OCI-LY7 (cell line): ENCODE results near the gene JAML. TPM values are rescaled to one million over a fixed set of nuclear protein-coding genes. Genes with fewer than 3 reads are reported as not detected.

Source experiments
- BruUV-seq: library from RNA; stranded (reverse); fragments of 400-500 nt; replicated peaks from 2 replicates; lab custom pipeline; 2021; lab: Mats Ljungman, UMichigan
- CTCF ChIA-PET: fragments of 300-600 bp; sonication (Branson Sonifier 250); formaldehyde crosslinking; loops from one replicate; lab custom pipeline; 2022; ENCODE audit warnings: antibody characterized with exemption; ENCODE audit not compliant: unreplicated experiment; lab: Charles Lee
- POLR2A ChIA-PET: fragments of 300-600 bp; sonication (Branson Sonifier 250); formaldehyde crosslinking; loops from one replicate; lab custom pipeline; 2022; ENCODE audit warnings: antibody characterized with exemption; lab: Charles Lee
- DNase-seq: peaks from one replicate; pipeline ENCODE4 v3.0.0-alpha.2; 2015; ENCODE audit warnings: low spot score
- H2AFZ ChIP-seq: fragments of 200-600 bp; sonication (generic), shearing (Covaris generic); 2 replicates; pipeline ENCODE4 v1.6.1; 2014; ENCODE audit warnings: mild to moderate bottlenecking, antibody characterized with exemption, low read length, moderate library complexity
- H3K27ac ChIP-seq: fragments of 200-600 bp; sonication (generic); 2 replicates; pipeline ENCODE4 v1.5.1; 2014; ENCODE audit warnings: mixed run types, low read depth, mild to moderate bottlenecking, moderate library complexity, low read length, inconsistent platforms; ENCODE audit not compliant: poor library complexity, severe bottlenecking
- H3K36me3 ChIP-seq: fragments of 200-600 bp; sonication (generic); 2 replicates; pipeline ENCODE4 v1.6.1; 2014; ENCODE audit warnings: mild to moderate bottlenecking, antibody characterized with exemption, low read length, moderate library complexity, mixed read lengths; ENCODE audit not compliant: insufficient read depth
- H3K4me1 ChIP-seq: fragments of 200-600 bp; sonication (generic); 2 replicates; pipeline ENCODE4 v1.5.1; 2014; ENCODE audit warnings: mild to moderate bottlenecking, low read length; ENCODE audit not compliant: insufficient read depth, poor library complexity, severe bottlenecking
- H3K4me2 ChIP-seq: fragments of 200-600 bp; sonication (generic); 2 replicates; pipeline ENCODE4 v1.6.1; 2014; ENCODE audit warnings: mild to moderate bottlenecking, low read length
- H3K4me3 ChIP-seq: fragments of 200-600 bp; sonication (generic); 2 replicates; pipeline ENCODE4 v1.5.1; 2014; ENCODE audit warnings: mild to moderate bottlenecking, low read depth, low read length; ENCODE audit not compliant: poor library complexity, severe bottlenecking
- H3K79me2 ChIP-seq: fragments of 200-600 bp; sonication (generic); 2 replicates; pipeline ENCODE4 v1.6.1; 2016; ENCODE audit warnings: low read depth, mild to moderate bottlenecking, low read length, moderate library complexity, mixed read lengths; ENCODE audit not compliant: insufficient read depth
- H3K9me2 ChIP-seq: fragments of 200-600 bp; sonication (generic); 2 replicates; pipeline ENCODE4 v1.6.1; 2016; ENCODE audit warnings: mild to moderate bottlenecking, low read length, mixed read lengths; ENCODE audit not compliant: insufficient read depth
- H3K9me3 ChIP-seq: fragments of 200-600 bp; sonication (generic); 2 replicates; pipeline ENCODE4 v1.6.1; 2014; ENCODE audit warnings: mild to moderate bottlenecking, mixed run types, low read length, mixed read lengths
- H4K20me1 ChIP-seq: fragments of 200-600 bp; sonication (generic); 2 replicates; pipeline ENCODE4 v1.6.1; 2014; ENCODE audit warnings: mild to moderate bottlenecking, antibody characterized with exemption, low read length, moderate library complexity, mixed read lengths; ENCODE audit not compliant: insufficient read depth
- CTCF ChIP-seq: fragments of 200-600 bp; sonication (generic); conservative IDR thresholded peaks from 2 replicates; pipeline ENCODE4 v1.5.1; 2014; ENCODE audit warnings: mild to moderate bottlenecking, antibody characterized with exemption, low read length, moderate library complexity, mixed read lengths
- EZH2phosphoT487 ChIP-seq: fragments of 200-600 bp; sonication (generic); IDR thresholded peaks from 2 replicates; pipeline ENCODE4 v1.6.1; 2018; ENCODE audit warnings: low read depth, borderline replicate concordance, mild to moderate bottlenecking, mixed run types, antibody characterized with exemption, low read length, moderate library complexity, mixed read lengths
- intact Hi-C: fragments of 100-400 bp; cut with micrococcal nuclease; formaldehyde crosslinking; loops from one replicate; pipeline ENCODE4 v1.10.0; 2022; ENCODE audit not compliant: unreplicated experiment
- total RNA-seq, 2 experiments: library from RNA; depleted of rRNA in 1 of 2; stranded (reverse); fragments of >200 nt in 1 of 2; shearing (Covaris generic) in 1 of 2; gene quantifications; 2 replicates each; pipeline ENCODE4 v1.2.3, GENCODE V29; 2014 to 2022

Gene JAML
- total RNA-seq, 2 experiments from 2014 or later: 0.63 to 0.73 TPM

GRCh38 chr11:118175031-118175992 is 49.5 kb downstream of the JAML start:
- CTCF ChIA-PET: no interaction called here
- no peaks in the 10 kb centered on the region for H3K9me3 ChIP-seq
- intact Hi-C loops: loop anchor here (10.0 kb wide), 1 partner anchor 361 kb away; no protein-coding TSS in a partner anchor

GRCh38 chr11:118174006-118174567 is 50.7 kb downstream of the JAML start:
- TF ChIP-seq EZH2phosphoT487: no peak
- TF ChIP-seq CTCF: no peak
- Histone ChIP-seq H4K20me1 (no peaks in the 10 kb centered on the region), H3K4me1 (peaks cover 8% of the 10 kb centered on the region), H3K9me2 (no peaks in the 10 kb centered on the region), H3K9me3 (no peaks in the 10 kb centered on the region), H3K79me2 (no peaks in the 10 kb centered on the region), H2AFZ (no peak overlapping the region), H3K4me3 (no peak overlapping the region), H3K27ac (no peak overlapping the region), H3K36me3 (no peaks in the 10 kb centered on the region), H3K4me2 (no peak overlapping the region)
- no peak for DNase-seq
- BruUV-seq: no TSS peak
- intact Hi-C loops: loop anchor here (10.0 kb wide), 1 partner anchor 359 kb away; no protein-coding TSS in a partner anchor
- POLR2A ChIA-PET: no interaction called here
- CTCF ChIA-PET: no interaction called here

More at GRCh38 chr11:118175031-118175992, 49.5 kb downstream of the JAML start:
- peak overlapping the region; percentile 95; the same call in 1 of the 2 replicates for H2AFZ ChIP-seq
- TF ChIP-seq EZH2phosphoT487 (no peak), CTCF (no peak)
- H3K36me3 ChIP-seq: no peaks in the 10 kb centered on the region
- BruUV-seq: no TSS peak
- H3K4me3 ChIP-seq: no peak overlapping the region
- H3K4me2 ChIP-seq: peak overlapping the region; percentile 75
- peak; percentile 11 for DNase-seq
- H3K27ac ChIP-seq: no peak overlapping the region
- H3K4me1 ChIP-seq: peaks cover 16% of the 10 kb centered on the region
- no peaks in the 10 kb centered on the region for H3K9me2 ChIP-seq
- H3K79me2 ChIP-seq: no peaks in the 10 kb centered on the region
- no peaks in the 10 kb centered on the region for H4K20me1 ChIP-seq
- POLR2A ChIA-PET: no interaction called here
